NT2/D1 (cell line): ENCODE measurements around the gene ADARB2.
"Not testable (repeated sequence)": the region's sequence is repeated elsewhere in the genome, so short reads cannot be mapped to it uniquely, and the experiment has no call there.

ENCODE experiments used
- SUZ12 ChIP-seq: IDR thresholded peaks from 2 replicates; pipeline ENCODE4 v1.6.1; 2011; ENCODE audit not compliant: insufficient read length, insufficient read depth; ENCODE audit errors: extremely low read depth
- YY1 ChIP-seq: IDR thresholded peaks from 2 replicates; pipeline ENCODE4 v1.6.1; 2011; ENCODE audit not compliant: insufficient read length, insufficient read depth
- ZNF274 ChIP-seq: IDR thresholded peaks from 2 replicates; pipeline ENCODE4 v1.6.1; 2011; ENCODE audit warnings: mild to moderate bottlenecking, low read depth, low read length

GRCh38 chr10:1398116-1398515, 339.2 kb downstream of the ADARB2 start:
- TF ChIP-seq SUZ12, YY1, ZNF274: not testable (repeated sequence)
